Activated CD4-positive, alpha-beta T cell treated with anti-CD3 and anti-CD28 coated beads for 36 hours (primary cell): ENCODE measurements around the gene SYT14. TPM values are rescaled to one million over a fixed set of nuclear protein-coding genes. Genes with fewer than 3 reads are reported as not detected.

Source experiments
- ATAC-seq: fragments of 200-7000 bp; cut with Tn5 transposase; one replicate; pipeline ENCODE4 v1.10.0; 2021; ENCODE audit warnings: mild to moderate bottlenecking, moderate library complexity
- CTCF ChIA-PET: fragments of 350-600 bp; sonication (Branson Sonifier 250); formaldehyde crosslinking; loops from one replicate; lab custom pipeline; 2021; ENCODE audit warnings: antibody characterized with exemption; lab: Charles Lee
- POLR2A ChIA-PET: fragments of 350-600 bp; sonication (Branson Sonifier 250); formaldehyde crosslinking; loops from one replicate; lab custom pipeline; 2021; ENCODE audit warnings: antibody characterized with exemption, inconsistent platforms; lab: Charles Lee
- DNase-seq: peaks from one replicate; pipeline ENCODE4 v3.0.0-alpha.2; 2020
- H3K27ac Mint-ChIP-seq: one replicate; pipeline ENCODE4 v1.8.0; 2021; ENCODE audit warnings: mixed read lengths
- H3K27me3 Mint-ChIP-seq: one replicate; pipeline ENCODE4 v1.8.0; 2021; ENCODE audit warnings: mixed read lengths
- H3K36me3 Mint-ChIP-seq: one replicate; pipeline ENCODE4 v1.8.0; 2021; ENCODE audit warnings: low read depth, mixed read lengths
- H3K4me1 Mint-ChIP-seq: one replicate; pipeline ENCODE4 v1.8.0; 2021; ENCODE audit warnings: mixed read lengths
- H3K4me3 Mint-ChIP-seq: one replicate; pipeline ENCODE4 v1.8.0; 2021; ENCODE audit warnings: mild to moderate bottlenecking, moderate library complexity, mixed read lengths
- H3K9me3 Mint-ChIP-seq: one replicate; pipeline ENCODE4 v1.8.0; 2021; ENCODE audit warnings: low read depth, mixed read lengths
- intact Hi-C, 2 experiments: fragments of 100-400 bp; cut with DNase I in 1 of 2; cut with micrococcal nuclease in 1 of 2; formaldehyde crosslinking; loops; one replicate each; pipeline versions ENCODE4 v1.14.2 to v1.15.1; 2022 to 2024; cut with DNase I, micrococcal nuclease
- total RNA-seq, 2 experiments: library from RNA; stranded (reverse); gene quantifications; one replicate each; pipeline ENCODE4 v1.2.3, GENCODE V29; 2021

SYT14 gene
- total RNA-seq, 2 experiments from 2014 or later, result not detected

- ChIA-PET POLR2A (no interaction called here), CTCF (no interaction called here)
- H3K36me3 Mint-ChIP-seq, result no peaks in the 10 kb centered on the region
- no peaks in the 10 kb centered on the region for H3K9me3 Mint-ChIP-seq
- peaks cover 2% of the 10 kb centered on the region for H3K27me3 Mint-ChIP-seq
- ATAC-seq (no peak), DNase-seq (no peak)
- H3K27ac Mint-ChIP-seq, result no peak overlapping the region
- no peaks in the 10 kb centered on the region for H3K4me1 Mint-ChIP-seq
- no peak overlapping the region for H3K4me3 Mint-ChIP-seq
- intact Hi-C loops, result no loop called here
These were observed 179.7 kb downstream of the SYT14 start for GRCh38 chr1:210117681-210118170.

GRCh38 chr1:210123383-210123782 lies 185.4 kb downstream of the SYT14 start:
- intact Hi-C loops, result no loop called here
- peaks cover 2% of the 10 kb centered on the region for H3K27me3 Mint-ChIP-seq

DNA sequence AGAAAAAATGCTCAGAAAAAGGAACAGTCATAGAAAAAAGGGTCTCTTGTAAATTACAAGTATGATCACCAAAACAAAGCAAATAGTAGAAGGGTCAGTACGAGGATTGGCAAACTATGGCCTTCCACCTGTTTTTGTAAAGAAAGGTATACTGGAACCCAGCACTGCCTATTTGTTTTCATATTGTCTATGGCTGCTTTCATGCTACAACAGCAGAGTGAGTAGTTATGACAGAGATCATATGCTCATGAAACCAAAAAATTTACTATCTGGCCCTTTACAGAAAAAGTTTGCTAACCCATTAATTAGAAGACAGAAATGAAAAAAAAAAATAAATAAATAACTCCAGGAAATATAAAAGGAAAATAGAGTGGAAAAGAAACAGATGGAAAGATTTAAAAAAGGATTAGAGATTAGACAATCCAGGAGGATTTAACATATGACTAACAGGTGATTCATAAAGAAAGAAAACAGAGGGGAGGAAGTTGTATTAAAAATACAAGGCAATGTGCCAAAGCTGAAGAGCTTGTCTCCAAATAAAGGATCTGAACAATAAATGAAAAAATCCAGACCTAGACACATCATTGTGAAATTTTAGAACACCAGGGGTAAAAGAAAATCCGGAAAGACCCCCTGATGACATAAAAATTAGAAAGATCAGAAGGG lies 186.0 kb downstream of the SYT14 start:
- no peak for ATAC-seq
- H3K36me3 Mint-ChIP-seq, result no peaks in the 10 kb centered on the region
- H3K4me1 Mint-ChIP-seq, result no peaks in the 10 kb centered on the region
- DNase-seq, result no peak
- no peaks in the 10 kb centered on the region for H3K9me3 Mint-ChIP-seq
- peaks cover under 1% of the 10 kb centered on the region for H3K27me3 Mint-ChIP-seq
- ChIA-PET POLR2A (no interaction called here), CTCF (no interaction called here)
- H3K27ac Mint-ChIP-seq, result no peak overlapping the region
- intact Hi-C loops, result no loop called here
- no peak overlapping the region for H3K4me3 Mint-ChIP-seq

More at GRCh38 chr1:210123383-210123782, 185.4 kb downstream of the SYT14 start:
- Mint-ChIP-seq H3K27ac (no peak overlapping the region), H3K4me3 (no peak overlapping the region), H3K36me3 (no peaks in the 10 kb centered on the region), H3K9me3 (no peaks in the 10 kb centered on the region), H3K4me1 (no peaks in the 10 kb centered on the region)
- ChIA-PET CTCF (interaction anchor here (0.5 kb wide), 1 partner anchor 193 kb away, joined by 5 read pairs; no protein-coding TSS in a partner anchor), POLR2A (no interaction called here)
- DNase-seq, result no peak
- no peak for ATAC-seq

DNA sequence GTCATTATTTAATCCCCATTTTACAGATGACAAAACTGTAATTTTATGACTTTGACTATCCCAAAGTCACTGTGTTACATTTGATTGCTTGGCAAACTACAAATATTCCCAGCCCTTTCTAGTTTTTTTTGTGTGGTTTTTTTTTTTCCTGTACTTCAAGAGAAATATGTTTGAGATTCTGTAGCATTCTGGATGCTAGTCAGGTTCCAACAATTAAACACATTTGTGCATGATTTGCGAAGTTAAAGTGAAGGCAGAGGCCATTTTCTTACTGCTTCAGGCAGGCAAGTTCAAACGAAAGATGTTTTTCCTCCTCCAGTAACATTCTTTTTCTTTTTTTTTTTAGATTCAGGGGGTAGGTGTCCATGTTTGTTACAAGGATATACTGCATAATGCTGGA lies 186.7 kb downstream of the SYT14 start:
- H3K27me3 Mint-ChIP-seq, result no peaks in the 10 kb centered on the region
- DNase-seq (no peak), ATAC-seq (no peak)
- CTCF ChIA-PET, result interaction anchor here (0.9 kb wide), 1 partner anchor 10 kb away, joined by 3 read pairs; no protein-coding TSS in a partner anchor
- H3K4me3 Mint-ChIP-seq, result no peak overlapping the region
- intact Hi-C loops, result no loop called here
- POLR2A ChIA-PET, result no interaction called here
- H3K36me3 Mint-ChIP-seq, result no peaks in the 10 kb centered on the region
- peaks cover 2% of the 10 kb centered on the region for H3K4me1 Mint-ChIP-seq
- no peak overlapping the region for H3K27ac Mint-ChIP-seq
- H3K9me3 Mint-ChIP-seq, result no peaks in the 10 kb centered on the region

GRCh38 chr1:210125143-210125542 lies 187.1 kb downstream of the SYT14 start:
- intact Hi-C loops, result no loop called here
- no peaks in the 10 kb centered on the region for H3K27me3 Mint-ChIP-seq
- no peaks in the 10 kb centered on the region for H3K36me3 Mint-ChIP-seq
- H3K27ac Mint-ChIP-seq, result no peak overlapping the region
- DNase-seq, result no peak
- no peaks in the 10 kb centered on the region for H3K9me3 Mint-ChIP-seq
- H3K4me3 Mint-ChIP-seq, result no peak overlapping the region
- H3K4me1 Mint-ChIP-seq, result peaks cover 4% of the 10 kb centered on the region
- ChIA-PET POLR2A (interaction anchor here (0.7 kb wide), 1 partner anchor 694 kb away, joined by 3 read pairs; no protein-coding TSS in a partner anchor), CTCF (interaction anchor here (0.5 to 0.9 kb wide), 2 partner anchors 9 to 17 kb away, joined by 3 read pairs; no protein-coding TSS in a partner anchor)
- no peak for ATAC-seq

DNA sequence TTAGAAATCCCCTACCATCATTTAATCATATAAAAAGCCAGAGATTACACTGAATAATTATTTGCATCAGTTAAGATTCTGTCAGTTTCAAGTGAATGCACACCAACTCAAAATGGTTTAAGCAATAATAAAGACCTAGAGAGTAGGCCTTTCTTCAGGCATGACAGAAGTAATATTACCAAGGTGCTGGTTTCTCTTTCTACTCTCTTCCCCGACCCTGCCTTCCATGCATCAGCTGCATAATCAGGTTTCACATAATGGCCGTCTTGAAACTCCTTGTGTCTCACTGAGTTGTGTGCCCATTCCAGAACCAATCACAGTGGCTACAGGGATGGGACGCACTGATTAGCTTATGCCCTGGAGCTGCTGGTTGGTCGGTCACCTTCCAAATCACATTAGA lies 191.1 kb downstream of the SYT14 start:
- intact Hi-C loops, result no loop called here
- H3K4me3 Mint-ChIP-seq, result no peak overlapping the region

DNA sequence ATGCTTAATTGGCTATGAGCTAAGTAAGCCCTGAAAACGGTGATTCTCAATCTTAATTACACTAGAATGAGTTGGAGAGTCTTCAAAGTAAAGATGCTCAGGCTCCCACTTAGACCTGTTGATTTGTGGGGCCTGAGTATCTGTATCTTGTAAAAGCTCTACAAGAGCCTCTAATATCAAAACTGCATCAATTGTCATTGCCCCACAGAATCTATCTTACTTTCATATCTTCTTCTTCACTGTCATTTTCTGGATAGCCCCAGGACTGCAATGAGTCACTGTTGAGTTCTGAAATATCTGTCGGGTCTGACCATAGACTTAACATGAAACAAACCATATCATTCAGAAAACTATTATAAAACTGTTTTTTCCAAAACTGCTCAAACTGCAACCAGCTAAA lies 191.7 kb downstream of the SYT14 start:
- Mint-ChIP-seq H3K36me3 (no peaks in the 10 kb centered on the region), H3K4me3 (no peak overlapping the region), H3K27ac (no peak overlapping the region), H3K27me3 (peaks cover 5% of the 10 kb centered on the region), H3K9me3 (no peaks in the 10 kb centered on the region), H3K4me1 (peaks cover 4% of the 10 kb centered on the region)
- CTCF ChIA-PET, result no interaction called here
- intact Hi-C loops, result no loop called here
- POLR2A ChIA-PET, result no interaction called here
- DNase-seq (no peak), ATAC-seq (peak; percentile 80)

More for the DNA sequence above, 191.1 kb downstream of the SYT14 start:
- no peak for ATAC-seq
- ChIA-PET POLR2A (no interaction called here), CTCF (no interaction called here)
- DNase-seq, result no peak
- peaks cover 4% of the 10 kb centered on the region for H3K4me1 Mint-ChIP-seq
- peaks cover 5% of the 10 kb centered on the region for H3K27me3 Mint-ChIP-seq
- no peak overlapping the region for H3K27ac Mint-ChIP-seq
- no peaks in the 10 kb centered on the region for H3K36me3 Mint-ChIP-seq
- no peaks in the 10 kb centered on the region for H3K9me3 Mint-ChIP-seq

DNA sequence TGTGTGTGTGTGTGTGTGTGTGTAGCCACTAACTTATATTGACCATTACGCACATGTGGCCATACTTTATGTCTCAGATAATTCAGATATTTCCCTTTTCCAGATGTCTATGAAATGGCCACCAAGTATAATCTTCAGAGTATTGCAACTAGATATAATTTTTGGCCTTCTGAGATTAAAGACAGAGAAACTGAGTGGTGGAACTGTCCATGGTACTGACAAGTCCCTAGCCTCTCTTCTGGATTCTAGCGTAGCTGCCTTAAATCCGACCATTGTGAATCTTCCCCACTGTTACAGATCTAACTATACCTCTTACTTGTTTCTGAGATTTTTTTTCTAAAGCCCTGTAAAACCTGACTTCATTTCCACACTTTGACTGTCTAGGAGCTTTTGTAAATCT lies 194.6 kb downstream of the SYT14 start:
- no peaks in the 10 kb centered on the region for H3K36me3 Mint-ChIP-seq
- ChIA-PET CTCF (interaction anchor here (2.0 kb wide), 1 partner anchor 10 kb away, joined by 8 read pairs; no protein-coding TSS in a partner anchor), POLR2A (no interaction called here)
- no peak overlapping the region for H3K27ac Mint-ChIP-seq
- no peak overlapping the region for H3K4me3 Mint-ChIP-seq
- no peaks in the 10 kb centered on the region for H3K9me3 Mint-ChIP-seq
- H3K4me1 Mint-ChIP-seq, result peaks cover 4% of the 10 kb centered on the region
- DNase-seq, result peak; percentile 9
- intact Hi-C loops, result loop anchor here in 1 of 2 experiments (2.0 kb wide), 1 partner anchor 198 kb away; no protein-coding TSS in a partner anchor
- H3K27me3 Mint-ChIP-seq, result peaks cover 12% of the 10 kb centered on the region
- ATAC-seq, result no peak

DNA sequence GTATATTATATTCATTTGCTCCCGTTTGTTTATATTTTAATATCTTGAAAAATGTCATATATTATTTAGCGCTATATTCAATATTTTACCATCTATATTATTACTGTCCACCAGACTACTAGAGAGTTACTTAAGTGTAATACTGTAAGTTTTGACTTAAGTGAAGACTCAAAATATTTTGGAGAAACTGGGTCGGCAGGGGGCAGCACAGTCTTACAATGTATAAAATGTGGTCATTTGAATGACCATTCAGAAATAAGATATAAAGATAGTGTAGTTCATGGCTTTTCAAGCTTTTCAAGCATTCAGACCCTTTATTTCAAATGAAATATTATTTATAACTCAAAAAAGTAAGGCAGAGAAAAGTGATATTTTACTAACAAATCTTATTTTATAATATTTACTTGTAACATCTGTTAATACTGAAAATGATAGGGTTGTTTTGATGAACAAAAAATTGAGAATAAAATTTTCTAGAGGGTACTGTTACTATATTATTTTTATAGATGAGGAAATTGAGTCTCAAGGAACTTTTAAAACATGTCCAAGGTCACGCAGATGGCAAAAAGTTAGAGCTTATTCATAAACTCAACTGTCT lies 205.5 kb downstream of the SYT14 start:
- no peak overlapping the region for H3K4me3 Mint-ChIP-seq
- ChIA-PET CTCF (interaction anchor here (0.6 to 2.4 kb wide), 17 partner anchors 10 to 628 kb away, joined by 3 to 14 read pairs (median 3); no protein-coding TSS in a partner anchor), POLR2A (no interaction called here)
- H3K9me3 Mint-ChIP-seq, result peaks cover 2% of the 10 kb centered on the region
- ATAC-seq (no peak), DNase-seq (peak; percentile 80)
- H3K4me1 Mint-ChIP-seq, result no peaks in the 10 kb centered on the region
- no peaks in the 10 kb centered on the region for H3K36me3 Mint-ChIP-seq
- H3K27ac Mint-ChIP-seq, result no peak overlapping the region
- peaks cover 27% of the 10 kb centered on the region for H3K27me3 Mint-ChIP-seq
- intact Hi-C loops, result loop anchor here (1.0 to 10.0 kb wide), 3 partner anchors 168 to 279 kb away; no protein-coding TSS in a partner anchor

GRCh38 chr1:210144736-210145135 lies 206.7 kb downstream of the SYT14 start:
- no peak for ATAC-seq
- Mint-ChIP-seq H3K36me3 (no peaks in the 10 kb centered on the region), H3K27ac (no peak overlapping the region), H3K4me1 (no peaks in the 10 kb centered on the region), H3K9me3 (peaks cover 2% of the 10 kb centered on the region), H3K4me3 (no peak overlapping the region), H3K27me3 (peaks cover 27% of the 10 kb centered on the region)
- no peak for DNase-seq
- ChIA-PET POLR2A (no interaction called here), CTCF (interaction anchor here (1.5 to 2.4 kb wide), 2 partner anchors 9 to 165 kb away, joined by 3 to 14 read pairs; no protein-coding TSS in a partner anchor)
- intact Hi-C loops, result loop anchor here in 1 of 2 experiments (10.0 kb wide), 1 partner anchor 280 kb away; no protein-coding TSS in a partner anchor

DNA sequence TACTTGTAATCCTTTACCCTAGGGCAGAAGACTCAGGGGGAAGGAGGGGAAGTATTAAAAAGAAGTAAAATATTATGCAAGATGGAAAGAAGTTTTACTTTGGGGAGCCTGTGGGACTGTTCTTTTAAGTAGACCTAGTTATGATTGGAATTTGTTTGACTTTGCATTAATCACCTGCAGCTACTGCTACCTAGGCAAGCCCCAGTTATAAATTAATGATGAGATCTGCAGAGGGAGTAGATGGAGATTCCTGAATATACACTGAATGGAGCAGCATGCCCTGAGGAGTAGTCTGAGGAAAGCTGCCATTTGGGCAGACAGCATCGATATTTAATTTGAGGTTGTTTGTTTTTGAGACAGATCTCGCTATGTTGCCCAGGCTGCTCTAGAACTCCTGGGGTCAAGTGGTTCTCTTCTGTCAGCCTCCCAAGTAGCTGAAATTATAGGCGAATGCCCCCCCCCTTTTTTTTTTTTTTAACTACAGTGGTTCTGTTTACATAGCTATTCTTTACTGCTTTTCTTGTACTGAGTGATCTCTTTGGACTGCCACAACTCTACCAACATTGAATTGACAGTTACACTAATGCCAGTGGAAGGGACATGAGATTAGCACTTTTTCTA lies 213.1 kb downstream of the SYT14 start:
- H3K4me3 Mint-ChIP-seq, result no peak overlapping the region
- intact Hi-C loops, result no loop called here
- POLR2A ChIA-PET, result no interaction called here
- H3K36me3 Mint-ChIP-seq, result no peaks in the 10 kb centered on the region
- no peaks in the 10 kb centered on the region for H3K4me1 Mint-ChIP-seq
- no peaks in the 10 kb centered on the region for H3K9me3 Mint-ChIP-seq
- DNase-seq (no peak), ATAC-seq (no peak)
- H3K27me3 Mint-ChIP-seq, result peaks cover 4% of the 10 kb centered on the region
- CTCF ChIA-PET, result no interaction called here
- no peak overlapping the region for H3K27ac Mint-ChIP-seq
